ENCODE measurements around the gene DNAI2. TPM values are rescaled to one million over a fixed set of nuclear protein-coding genes. Genes with fewer than 3 reads are reported as not detected.
"Not testable (repeated sequence)": the region's sequence is repeated elsewhere in the genome, so short reads cannot be mapped to it uniquely, and the experiment has no call there.

DNAI2 gene
- total RNA-seq, 1 donor from 2014 or later = not detected

DNA sequence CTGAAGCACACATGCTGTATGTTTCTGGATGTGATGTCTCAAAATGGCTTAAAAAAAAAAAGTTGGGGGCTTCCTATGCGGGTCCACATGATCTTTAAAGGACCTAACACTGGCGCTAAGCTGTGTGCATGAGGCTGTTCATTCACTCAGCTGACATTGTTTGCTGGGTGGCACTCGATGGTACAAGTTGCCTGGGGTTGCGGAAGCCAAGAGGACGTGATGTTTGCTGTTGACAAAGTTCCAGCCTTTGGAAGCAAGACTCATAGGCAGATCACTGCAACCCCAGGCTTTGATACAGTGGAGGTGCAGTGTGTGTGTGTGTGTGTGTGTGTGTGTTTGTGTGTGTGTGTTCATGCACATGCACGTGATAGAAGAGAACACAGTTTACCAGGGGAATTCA is 29.5 kb upstream of the DNAI2 start:
- peak; percentile 43 for DNase-seq (ENCODE audit: low spot score)

DNA sequence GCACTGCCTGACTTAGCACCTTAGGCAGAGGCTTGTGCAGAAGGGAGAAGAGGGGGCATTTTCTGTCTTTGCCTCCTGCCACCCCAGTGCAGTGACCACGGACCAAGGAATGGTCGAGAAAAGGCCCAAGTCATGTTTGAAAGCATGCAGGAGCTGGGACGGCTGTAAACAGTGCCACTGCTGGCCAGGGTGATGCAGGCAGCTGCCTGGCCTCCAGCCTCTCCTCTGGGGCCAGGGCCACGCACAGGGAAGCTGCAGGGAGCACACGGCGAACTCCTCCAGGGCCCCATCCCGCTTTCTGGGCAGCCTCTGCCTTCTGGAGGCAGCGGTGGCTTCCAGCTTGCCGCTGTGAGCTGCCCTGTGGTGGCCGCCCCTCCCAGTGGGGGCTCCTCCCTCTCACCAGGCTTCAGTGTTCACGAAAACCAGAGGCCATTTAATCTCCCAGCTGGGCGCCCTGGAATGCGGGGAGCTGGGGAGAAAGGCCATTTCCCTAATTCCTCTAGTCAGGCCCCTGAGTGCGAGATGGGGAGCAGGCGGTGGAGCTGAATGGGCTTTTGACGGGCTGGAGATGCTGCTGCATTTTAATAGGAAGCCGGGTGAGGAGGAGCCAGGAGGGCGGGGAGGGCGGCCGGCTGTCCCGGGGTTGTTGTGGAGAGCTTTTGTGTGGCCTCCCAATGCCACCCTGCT is 28.7 kb upstream of the DNAI2 start:
- DNase-seq (ENCODE audit: low spot score) = peak; percentile 94

DNA sequence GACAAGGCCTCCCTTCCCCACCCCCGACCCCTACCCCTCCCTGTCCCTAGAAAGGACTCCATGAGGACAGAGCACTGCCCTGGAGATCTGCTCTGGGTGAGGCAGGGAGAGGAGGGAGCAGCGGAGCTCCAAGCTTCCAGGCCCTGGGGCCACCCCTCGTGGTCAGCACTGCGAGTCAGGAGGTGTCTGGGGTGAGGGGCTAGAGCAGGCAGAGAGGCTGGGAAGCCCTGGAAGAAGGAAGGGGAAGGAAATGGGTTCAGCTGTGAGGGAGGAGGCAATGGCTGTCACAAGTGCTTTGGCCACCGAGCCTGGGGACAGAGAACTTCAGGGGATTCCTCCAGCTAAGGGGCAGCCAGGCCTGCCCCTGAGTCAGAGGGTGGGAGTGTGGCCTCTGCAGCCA is 28.2 kb upstream of the DNAI2 start:
- DNase-seq (ENCODE audit: low spot score) = no peak

DNA sequence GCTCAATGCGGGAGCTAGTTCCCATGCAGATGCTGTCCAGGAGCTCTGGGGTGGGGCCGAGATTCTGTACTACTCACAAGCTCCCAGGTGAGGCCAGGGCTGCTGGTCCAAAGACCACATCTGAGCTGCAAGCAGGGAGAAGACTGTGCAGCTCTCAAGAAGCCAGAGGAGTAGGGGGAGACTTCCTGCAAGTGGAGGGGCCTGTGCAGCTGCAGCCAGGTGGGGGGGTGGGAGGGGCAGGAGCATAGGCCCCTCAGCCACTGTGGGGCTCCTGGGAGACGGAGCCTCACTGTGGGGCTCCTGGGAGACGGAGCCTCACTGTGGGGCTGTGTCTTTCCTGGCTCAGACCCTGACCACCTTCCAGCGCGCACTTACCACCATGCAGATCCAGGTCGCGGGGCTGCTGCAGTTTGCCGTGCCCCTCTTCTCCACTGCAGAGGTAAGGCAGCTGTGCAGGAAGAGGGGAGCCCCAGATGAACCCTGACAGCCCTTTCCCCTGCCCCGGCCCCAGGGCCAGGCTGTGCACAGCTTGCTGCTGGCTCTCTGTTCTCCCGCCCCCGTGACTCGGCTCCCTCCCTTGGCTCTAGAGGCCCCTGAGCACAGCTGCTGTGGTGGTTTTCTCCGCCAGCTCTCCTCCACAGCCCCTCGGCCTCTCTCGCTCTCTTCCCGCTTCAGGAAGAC is 24.3 kb upstream of the DNAI2 start:
- DNase-seq (ENCODE audit: low spot score) = peak; percentile 44

DNA sequence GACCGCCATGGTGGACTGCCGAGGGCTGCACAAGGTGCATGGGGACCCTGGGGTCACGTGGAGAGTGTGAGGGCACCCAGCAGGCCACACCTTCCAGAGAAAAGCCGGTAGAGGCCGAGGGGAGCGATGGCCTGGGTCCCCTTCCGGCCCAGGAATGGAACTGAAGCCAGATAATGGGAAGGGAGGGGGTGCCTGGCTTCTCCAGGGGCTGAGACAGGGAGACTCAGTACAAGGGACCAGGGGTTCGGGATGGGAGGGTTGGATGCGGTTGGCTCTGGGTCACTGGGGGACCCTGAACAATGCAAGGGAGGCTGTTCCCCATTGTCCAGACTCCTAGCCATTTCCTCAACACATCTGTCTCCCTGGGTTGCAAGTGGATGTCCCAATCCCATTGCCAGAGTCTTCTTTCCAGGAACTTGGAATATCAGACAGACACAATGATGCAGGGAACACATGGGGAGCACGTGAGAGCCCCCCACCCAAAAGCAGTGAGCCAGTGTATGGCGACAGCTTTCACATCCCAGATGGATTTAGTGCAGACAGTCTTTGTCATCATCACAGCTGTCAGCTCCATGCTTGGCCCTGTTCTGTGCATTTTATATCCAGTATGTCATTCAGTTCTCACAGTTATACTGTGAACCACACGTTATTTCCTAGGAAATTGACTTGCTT is 23.6 kb upstream of the DNAI2 start:
- DNase-seq (ENCODE audit: low spot score) = no peak

DNA sequence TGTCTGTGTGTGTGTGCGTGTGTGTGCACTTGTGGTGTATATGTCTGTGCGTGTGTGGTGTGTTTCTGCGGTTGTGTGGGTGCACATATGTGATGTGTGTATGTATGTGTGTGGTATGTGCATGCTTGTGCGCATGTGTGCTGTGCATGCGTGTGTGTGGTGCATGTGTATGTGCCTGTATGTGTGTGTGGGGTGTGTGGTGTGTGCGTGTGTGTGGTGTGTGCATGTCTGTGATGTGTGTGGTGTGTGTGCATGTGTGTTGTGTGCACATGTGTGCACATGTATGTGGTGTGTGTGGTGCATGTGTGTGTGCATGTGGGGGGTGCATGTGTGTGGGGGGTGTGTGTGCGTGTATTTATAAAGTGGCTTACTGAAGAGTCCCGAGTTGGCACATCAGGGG is 23.0 kb upstream of the DNAI2 start:
- no peak for DNase-seq (ENCODE audit: low spot score)

DNA sequence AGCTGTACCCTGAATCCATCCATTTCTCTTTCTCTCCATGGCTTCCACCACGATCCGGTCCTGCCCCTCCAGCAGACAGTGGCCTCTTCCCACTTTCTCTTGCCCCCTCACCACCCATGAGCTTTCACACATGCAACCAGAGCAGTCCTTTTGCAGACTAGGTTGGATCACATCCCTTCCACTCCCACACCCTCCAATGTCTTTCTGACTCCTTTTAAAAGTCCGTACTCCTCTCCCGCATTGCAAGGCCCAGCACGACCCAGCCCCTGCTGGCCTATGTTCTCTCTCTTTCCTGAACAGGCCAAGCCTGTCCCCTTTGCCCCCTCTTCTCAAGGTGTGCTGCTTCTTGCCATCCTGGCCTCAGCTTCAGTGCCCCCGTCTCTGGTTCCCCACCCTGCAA is 22.5 kb upstream of the DNAI2 start:
- no peak for DNase-seq (ENCODE audit: low spot score)

DNA sequence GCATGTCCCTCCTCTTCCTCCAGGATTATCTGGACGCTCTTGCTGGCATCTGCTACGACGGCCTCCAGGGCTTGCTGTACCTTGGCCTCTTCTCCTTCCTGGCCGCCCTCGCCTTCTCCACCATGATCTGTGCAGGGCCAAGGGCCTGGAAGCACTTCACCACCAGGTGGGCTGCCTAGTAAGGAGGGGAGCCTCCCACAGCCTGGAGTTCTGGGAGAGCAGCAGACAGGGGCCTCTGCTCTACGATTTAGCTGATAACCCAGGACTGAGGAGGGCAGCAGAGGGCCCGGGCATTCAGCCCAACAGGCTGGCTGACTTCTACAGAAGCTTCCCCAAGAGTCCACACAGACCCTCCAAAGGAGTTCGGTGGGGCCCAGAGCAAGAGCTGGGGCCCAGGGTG is 21.8 kb upstream of the DNAI2 start:
- DNase-seq (ENCODE audit: low spot score) = no peak

DNA sequence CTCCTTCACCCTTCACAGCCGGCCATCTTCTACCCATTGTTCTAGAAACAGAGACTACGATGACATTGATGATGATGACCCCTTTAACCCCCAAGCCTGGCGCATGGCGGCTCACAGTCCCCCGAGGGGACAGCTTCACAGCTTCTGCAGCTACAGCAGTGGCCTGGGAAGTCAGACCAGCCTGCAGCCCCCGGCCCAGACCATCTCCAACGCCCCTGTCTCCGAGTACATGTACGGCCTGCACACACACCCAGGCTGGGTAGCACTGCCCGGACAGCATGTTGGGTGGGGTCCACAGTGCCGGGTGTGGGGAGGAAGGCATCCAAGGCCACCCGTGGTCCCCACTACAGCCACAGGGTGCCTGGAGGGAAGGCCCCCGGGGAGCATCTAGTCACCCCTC is 21.0 kb upstream of the DNAI2 start:
- DNase-seq (ENCODE audit: low spot score) = no peak

DNA sequence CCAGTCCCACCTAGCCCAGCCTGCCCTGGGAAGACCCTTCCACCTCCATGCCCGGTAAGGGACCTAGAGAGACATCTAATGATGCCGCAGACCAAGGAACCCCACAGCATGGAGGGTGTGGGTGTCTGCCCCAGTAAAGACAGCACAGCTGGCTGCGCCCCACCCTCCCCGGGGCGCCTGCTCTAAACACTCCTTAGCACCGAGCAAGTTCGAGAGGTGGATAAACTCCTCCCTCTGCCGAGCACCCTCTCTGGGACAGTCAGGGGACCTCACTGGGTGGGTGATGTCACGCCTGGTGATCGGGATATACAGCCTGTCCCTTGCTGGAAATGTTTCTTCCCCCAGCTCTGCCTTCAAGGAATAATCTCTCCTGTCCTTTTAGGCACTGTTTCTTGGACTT is 16.7 kb upstream of the DNAI2 start:
- DNase-seq (ENCODE audit: low spot score) = no peak

DNA sequence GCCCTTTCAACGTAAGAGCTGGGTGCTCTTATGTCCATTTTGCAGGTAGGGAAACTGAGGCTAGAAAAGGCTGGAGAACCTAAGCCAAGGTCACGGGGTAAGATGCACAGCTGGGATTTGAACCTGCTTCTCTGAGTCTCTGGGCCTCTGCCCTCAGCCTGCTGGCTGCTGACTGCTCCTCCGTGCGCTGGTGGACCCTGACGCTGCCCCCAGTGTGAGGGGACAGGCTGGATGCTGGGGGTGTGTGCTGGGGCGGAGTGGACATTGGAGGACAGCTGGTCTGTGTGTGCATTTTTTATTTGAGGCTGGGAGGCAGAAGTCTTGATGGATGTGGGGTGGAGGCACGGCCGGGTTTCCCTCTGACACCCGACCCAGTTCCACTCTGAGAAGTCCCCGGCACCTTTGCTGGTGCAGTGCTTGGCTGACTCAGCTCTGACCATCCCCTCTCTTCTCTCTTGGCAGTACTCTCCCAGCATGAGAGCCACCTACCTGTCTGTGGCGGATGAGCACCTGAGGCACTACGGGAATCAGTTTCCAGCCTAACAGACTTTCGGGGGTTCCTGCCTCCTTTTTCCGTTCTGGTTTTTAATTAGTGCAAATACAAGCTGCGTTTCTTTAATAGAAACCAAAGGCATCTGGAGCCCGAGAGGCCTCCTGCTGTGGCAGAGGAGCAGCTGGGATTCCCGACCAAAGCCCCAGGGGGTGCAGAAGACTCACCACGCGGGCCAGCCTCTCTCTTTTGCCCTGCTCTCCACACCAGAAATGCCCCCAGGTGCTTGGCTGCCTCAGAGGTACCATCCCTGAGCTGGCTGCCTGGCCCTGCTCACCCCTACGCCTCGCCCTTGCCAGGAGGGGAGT is 14.1 kb upstream of the DNAI2 start:
- DNase-seq (ENCODE audit: low spot score) = no peak

DNA sequence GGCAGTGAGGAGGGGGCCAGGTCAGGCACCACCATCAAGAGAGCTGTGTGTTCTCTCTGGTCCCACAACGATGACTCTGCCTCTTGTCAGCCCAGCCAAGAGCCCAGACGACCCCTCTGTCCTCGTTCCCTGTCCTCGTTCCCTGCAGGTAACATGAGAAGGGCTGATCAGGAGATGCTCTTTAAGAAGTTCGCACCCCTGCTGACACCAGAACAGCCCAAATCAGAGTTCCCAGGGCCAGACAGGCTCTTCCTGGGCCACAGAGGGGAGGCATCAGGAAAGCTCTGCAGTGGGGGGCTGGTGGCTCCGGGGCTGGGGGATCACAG is 13.5 kb upstream of the DNAI2 start:
- DNase-seq (ENCODE audit: low spot score) = no peak

DNA sequence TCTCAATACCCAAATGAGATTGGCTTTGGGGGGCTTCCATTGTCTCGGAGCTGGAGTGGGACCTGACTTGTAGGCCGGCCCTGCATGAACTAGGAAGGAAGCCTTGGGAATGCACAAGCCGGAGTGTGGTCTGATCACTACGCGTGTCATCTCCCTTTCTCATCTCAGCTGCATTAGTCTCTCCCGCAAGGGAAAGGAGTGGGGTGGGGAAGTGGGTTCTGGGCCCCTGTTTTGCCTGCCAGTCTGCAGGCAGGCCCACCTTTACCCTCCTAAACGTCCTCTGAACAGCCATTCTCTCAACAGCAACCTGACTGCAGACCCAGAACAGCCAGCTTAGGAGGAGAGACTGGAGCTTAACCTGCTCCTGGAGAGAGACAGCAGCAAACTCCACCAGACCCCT is 11.4 kb upstream of the DNAI2 start:
- DNase-seq (ENCODE audit: low spot score) = no peak

DNA sequence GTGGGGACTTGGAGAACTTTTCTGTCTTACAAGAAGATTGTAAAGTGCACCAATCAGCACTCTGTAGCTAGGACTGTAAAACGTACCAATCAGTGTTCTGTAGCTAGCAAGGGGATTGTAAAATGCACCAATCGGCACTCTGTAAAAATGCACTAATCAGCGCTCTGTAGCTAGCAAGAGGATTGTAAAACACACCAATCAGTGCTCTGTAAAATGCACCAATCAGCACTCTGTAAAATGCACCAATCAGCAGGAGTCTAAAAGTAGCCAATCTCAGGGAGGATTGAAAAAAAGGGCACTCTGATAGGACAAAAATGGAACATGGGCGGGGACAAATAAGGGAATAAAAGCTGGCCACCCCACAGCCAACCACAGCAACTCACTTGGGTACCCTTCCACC is 7.0 kb upstream of the DNAI2 start:
- not testable (repeated sequence) for DNase-seq (ENCODE audit: low spot score)

DNA sequence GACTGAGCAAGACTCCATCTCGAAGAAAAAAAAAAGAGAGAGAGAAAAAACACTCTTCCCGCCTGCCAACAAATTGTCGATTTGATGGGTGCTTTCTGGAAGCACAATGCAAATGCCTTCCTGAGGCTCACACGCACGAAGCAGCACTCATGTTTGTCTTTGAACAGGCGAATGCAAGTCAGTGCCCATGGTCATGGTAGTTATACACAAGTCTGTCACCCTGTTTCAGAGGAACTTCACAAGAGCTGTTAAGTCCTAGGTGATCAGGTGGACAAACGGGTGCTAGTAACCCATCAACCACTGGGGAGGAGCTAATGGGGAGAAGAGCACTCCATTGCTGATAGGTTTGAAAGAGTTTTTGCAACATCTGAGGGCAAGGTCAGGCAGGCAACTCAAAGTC is 6.5 kb upstream of the DNAI2 start:
- no peak for DNase-seq (ENCODE audit: low spot score)

DNA sequence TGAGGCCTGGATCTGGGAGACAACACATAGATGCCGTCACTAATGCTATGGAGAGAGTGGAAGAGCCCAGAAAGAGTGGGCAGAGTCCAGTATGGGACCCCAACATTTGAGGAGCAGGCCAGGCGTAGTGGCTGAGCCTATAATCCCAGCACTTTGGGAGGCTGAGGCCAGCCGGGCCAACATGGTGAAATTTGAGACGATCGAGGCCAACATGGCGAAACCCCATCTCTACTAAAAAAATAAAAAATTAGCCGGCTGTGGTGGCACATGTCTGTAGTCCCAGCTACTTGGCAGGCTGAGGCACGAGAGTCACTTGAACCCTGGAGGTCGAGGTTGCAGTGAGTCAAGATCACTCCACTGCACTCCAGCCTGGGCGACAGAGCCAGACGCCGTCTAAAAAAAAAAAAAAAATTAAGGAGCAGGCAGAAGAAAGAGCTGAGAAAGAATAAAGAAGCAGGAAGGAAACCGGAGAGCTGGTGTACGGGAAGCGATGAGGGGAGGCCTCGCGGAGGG is 6.0 kb upstream of the DNAI2 start:
- no peak for DNase-seq (ENCODE audit: low spot score)

DNA sequence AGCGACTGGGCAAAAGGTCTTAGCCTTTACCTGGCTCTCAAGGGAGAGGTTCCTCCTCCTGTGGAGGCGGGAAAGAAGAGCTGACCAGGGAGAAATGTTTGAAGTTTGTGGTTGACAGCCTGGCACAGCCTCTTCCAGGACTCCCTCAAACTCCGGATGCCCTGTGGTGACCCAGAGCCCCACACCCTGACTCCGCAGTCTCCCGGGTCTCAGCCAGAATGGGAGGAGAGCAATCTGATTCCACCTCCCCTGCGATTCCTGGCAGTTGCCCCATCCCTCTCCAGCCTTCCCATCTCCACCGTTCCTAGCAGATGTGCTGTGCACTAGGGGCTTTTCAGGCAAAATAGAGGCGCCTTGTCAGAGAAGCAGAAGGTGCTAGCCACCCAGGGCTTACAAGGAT is 5.5 kb upstream of the DNAI2 start:
- no peak for DNase-seq (ENCODE audit: low spot score)

DNA sequence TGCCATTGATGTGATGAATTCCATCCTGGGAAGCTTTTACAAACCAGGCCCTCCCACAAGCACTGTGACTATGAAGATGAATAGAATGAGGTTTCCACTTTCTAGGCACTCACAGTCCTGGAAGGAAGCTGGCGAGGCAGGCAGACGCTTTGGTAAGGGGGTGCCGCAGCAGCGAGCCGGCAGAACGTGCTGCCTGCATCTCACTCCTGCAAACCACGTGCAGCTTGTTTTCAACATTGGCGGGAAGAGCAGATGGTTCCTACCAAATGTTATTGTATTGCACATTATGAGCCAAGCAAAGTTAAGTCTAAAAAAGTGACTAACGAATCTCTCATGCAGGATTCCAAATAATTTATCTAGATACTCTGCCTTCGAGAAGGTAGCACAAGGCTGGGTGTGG is 3.7 kb upstream of the DNAI2 start:
- DNase-seq (ENCODE audit: low spot score) = no peak

DNA sequence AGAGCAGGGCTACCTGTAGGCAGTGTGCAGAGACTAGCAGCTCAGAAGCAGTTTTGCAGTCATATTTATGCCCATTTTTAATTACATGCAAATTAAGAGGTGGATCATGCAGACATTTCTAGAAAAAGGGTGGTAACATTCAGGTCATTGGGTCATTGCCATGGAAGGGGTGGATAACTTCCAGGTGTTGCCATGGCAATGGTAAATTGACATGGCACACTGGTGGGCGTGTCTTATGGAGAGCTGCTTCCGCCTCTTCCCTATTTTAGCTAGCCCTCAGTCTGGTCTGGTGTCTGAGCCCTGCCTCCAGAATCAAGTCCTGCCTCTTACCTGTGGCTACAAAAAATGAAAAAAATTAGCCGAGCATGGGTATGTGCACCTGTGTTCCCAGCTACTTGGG is 2.8 kb upstream of the DNAI2 start:
- DNase-seq (ENCODE audit: low spot score) = no peak

DNA sequence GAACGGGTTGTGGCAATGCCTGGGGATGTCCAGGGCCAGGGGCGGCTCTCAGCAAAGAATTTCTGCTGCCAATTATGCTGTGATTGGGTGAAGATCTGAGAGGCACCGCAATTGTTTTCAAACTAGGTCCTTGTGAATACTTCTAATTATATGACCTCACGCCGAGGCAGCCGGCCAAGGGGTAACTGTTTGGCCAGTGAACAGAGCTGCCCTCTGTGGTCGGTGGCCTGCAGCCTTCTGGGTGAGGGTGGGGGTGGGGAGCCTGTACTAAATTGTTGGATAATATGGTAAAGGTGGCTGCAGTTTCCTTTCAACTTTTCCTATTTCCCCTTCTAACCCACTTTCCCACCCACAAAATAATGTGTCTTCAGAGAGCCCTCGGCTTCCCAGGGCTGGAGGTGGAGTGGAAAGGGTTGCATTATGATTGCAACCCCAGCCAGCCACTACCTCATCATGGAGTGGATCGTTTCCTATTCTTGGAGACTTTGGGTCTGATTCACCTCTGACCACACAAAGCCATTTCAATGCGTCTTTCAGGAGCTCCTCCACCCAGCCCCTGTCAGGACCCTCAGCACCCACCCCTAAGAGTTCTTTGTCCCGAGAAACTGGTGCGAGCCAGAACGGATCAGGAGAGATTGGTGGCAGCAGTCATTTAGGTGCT is 2.0 kb upstream of the DNAI2 start:
- no peak for DNase-seq (ENCODE audit: low spot score)

DNA sequence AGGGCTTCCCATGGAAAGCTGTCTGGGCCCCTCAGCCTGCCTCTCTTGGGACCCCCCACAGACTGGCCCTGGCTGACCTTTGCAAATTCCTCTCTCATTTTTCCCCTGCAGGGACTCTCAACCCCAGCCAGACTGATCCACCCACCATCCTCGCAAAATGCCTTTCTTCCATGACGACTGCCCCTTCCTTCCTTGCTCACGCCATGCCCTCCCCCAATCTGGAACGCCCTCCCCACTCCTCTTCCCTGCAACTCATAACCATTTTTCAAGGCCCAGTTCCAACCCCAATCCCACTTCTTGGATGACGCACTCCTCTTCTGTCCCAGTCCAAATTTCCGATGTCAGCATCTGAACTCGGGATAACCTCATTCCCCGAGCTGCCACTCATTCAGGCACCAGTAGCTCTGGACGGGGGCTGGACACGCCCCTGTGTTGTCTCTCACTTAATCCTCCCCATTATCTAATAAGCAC is 1.3 kb upstream of the DNAI2 start:
- DNase-seq (ENCODE audit: low spot score) = no peak

Measured in umbilical cord (tissue), 2 donors.